Esophagus muscularis mucosa (tissue), 4 donors: ENCODE results near the gene SUMO1. TPM values are rescaled to one million over a fixed set of nuclear protein-coding genes. Genes with fewer than 3 reads are reported as not detected.

ENCODE experiments used
- DNase-seq: peaks from one replicate; pipeline ENCODE4 v3.0.0-alpha.2; 2017; ENCODE audit errors: extremely low spot score
- H3K27ac ChIP-seq, 4 donors: fragments of 200-600 bp; sonication (generic); replicated peaks in 1 of 4; 1 replicate in 3 of 4; 2 replicates in 1 of 4; pipeline ENCODE4 v1.5.1; 2016 to 2019; ENCODE audit warnings: mild to moderate bottlenecking in 1 of 4
- H3K27me3 ChIP-seq, 4 donors: fragments of 200-600 bp; sonication (generic); one replicate each; pipeline versions ENCODE4 v1.5.1 to v1.6.0; 2016 to 2019
- H3K36me3 ChIP-seq, 4 donors: fragments of 200-600 bp; sonication (generic); one replicate each; pipeline ENCODE4 v1.5.1; 2016 to 2019
- H3K4me1 ChIP-seq, 4 donors: fragments of 200-600 bp; sonication (generic); one replicate each; pipeline ENCODE4 v1.5.1; 2016 to 2019
- H3K4me3 ChIP-seq, 4 donors: fragments of 200-600 bp; sonication (generic); 1 replicate in 2 of 4; 2 replicates in 2 of 4; pipeline ENCODE4 v1.5.1; 2016 to 2019; ENCODE audit warnings: mild to moderate bottlenecking in 4 of 4, moderate library complexity in 1 of 4
- H3K9me3 ChIP-seq, 4 donors: fragments of 200-600 bp; sonication (generic); 1 replicate in 3 of 4; 2 replicates in 1 of 4; pipeline ENCODE4 v1.5.1; 2016 to 2019
- EP300 ChIP-seq: sonication (generic); formaldehyde crosslinking; IDR thresholded peaks from one replicate; pipeline ENCODE4 v1.6.1; 2017; ENCODE audit warnings: antibody characterized with exemption
- POLR2A ChIP-seq: fragments of 450-650 bp; IDR thresholded peaks from one replicate; pipeline ENCODE4 v1.6.1; 2017; ENCODE audit warnings: antibody characterized with exemption, moderate library complexity, mild to moderate bottlenecking, low read depth
- POLR2AphosphoS5 ChIP-seq, 2 donors: sonication (generic); formaldehyde crosslinking; IDR thresholded peaks; one replicate each; pipeline ENCODE4 v1.6.1; 2017; ENCODE audit warnings: antibody characterized with exemption in 2 of 2
- WGBS: methylation state at CpG from one replicate; pipeline ENCODE4 v1.1.5; 2018; 5-methylcytosine and 5-hydroxymethylcytosine counted together
- intact Hi-C: fragments of 100-400 bp; cut with DNase I; formaldehyde crosslinking; loops from one replicate; pipeline ENCODE4 v1.15.1; 2023
- total RNA-seq, 4 donors: library from RNA; depleted of rRNA; stranded (reverse); fragments of >200 nt; gene quantifications; one replicate each; pipeline versions ENCODE4 v1.1.0 to v1.2.1, GENCODE V29; 2016
- TF ChIP-seq, protein P1 (sequence below), 3 experiments: fragments of 200-600 bp in 2 of 3; fragments of 450-650 bp in 1 of 3; sonication (generic) in 2 of 3; IDR thresholded peaks; one replicate each; pipeline ENCODE4 v1.5.1; 2017 to 2019; ENCODE audit warnings: antibody characterized with exemption in 3 of 3, mild to moderate bottlenecking in 2 of 3, moderate library complexity in 1 of 3

Gene SUMO1
- total RNA-seq, 4 donors from 2014 or later: 54.6 to 85.6 (median 74.3) TPM

DNA sequence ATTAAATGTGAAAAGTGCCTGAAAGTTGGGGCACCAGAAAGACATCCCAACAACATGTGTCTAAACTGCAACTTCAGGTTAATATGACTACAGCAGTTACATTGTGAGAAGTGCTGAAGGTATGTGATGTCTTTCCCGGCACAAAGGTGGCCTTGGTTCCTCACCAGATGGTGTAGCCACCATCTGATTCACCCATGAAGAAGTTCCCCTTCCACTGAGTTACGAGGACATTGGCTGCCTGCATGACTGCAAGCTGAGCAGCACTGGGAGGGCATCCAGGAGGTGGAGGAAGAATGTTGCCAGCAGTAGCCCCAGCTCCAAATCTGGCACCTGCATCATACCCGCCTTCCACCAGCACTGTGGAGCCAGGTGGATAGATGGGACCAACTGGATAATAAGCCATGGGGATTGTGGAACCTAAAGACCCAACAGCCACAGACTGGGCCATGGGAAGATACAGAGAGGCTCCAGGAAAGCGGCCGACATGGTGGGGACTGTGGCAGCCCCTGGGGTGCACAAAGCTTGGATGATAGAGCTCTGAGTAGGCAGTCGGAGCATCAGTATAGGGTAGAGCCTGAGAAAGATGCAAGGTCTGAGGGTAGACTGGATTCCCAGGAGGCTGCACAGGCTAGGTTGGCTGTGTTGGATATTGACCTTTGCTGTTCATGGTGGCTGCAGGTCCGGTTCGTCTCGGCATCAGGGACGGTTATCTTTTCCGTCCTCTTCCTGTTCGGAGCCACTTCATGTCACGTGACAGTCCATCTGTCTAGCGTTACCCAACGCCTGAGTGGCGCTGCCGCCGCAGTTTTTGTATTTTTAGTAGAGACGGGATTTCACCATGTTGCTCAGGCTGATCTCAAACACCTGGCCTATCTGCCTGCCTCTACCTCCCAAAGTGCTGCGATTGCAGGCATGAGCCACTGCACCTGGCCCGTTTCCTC lies 36.9 kb downstream of the SUMO1 start:
- H3K27ac ChIP-seq: no peak overlapping the region
- WGBS: 87% methylated on average over 21 of the region's 21 CpGs
- no peak for DNase-seq
- no peak overlapping the region for H3K4me3 ChIP-seq
- no peaks in the 10 kb centered on the region for H3K4me1 ChIP-seq
- peaks cover 0 to 36% (median 11%) of the 10 kb centered on the region in 4 donors for H3K36me3 ChIP-seq
- no peaks in the 10 kb centered on the region for H3K9me3 ChIP-seq
- no peak for TF ChIP-seq POLR2AphosphoS5 (IDR thresholded peaks at IDR 0.05)
- TF ChIP-seq POLR2A: no peak
- TF ChIP-seq EP300: no peak
- TF ChIP-seq, protein P1, sequence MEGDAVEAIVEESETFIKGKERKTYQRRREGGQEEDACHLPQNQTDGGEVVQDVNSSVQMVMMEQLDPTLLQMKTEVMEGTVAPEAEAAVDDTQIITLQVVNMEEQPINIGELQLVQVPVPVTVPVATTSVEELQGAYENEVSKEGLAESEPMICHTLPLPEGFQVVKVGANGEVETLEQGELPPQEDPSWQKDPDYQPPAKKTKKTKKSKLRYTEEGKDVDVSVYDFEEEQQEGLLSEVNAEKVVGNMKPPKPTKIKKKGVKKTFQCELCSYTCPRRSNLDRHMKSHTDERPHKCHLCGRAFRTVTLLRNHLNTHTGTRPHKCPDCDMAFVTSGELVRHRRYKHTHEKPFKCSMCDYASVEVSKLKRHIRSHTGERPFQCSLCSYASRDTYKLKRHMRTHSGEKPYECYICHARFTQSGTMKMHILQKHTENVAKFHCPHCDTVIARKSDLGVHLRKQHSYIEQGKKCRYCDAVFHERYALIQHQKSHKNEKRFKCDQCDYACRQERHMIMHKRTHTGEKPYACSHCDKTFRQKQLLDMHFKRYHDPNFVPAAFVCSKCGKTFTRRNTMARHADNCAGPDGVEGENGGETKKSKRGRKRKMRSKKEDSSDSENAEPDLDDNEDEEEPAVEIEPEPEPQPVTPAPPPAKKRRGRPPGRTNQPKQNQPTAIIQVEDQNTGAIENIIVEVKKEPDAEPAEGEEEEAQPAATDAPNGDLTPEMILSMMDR (IDR thresholded peaks at IDR 0.05): no peak
- H3K27me3 ChIP-seq: no peaks in the 10 kb centered on the region
- intact Hi-C loops: no loop called here

DNA sequence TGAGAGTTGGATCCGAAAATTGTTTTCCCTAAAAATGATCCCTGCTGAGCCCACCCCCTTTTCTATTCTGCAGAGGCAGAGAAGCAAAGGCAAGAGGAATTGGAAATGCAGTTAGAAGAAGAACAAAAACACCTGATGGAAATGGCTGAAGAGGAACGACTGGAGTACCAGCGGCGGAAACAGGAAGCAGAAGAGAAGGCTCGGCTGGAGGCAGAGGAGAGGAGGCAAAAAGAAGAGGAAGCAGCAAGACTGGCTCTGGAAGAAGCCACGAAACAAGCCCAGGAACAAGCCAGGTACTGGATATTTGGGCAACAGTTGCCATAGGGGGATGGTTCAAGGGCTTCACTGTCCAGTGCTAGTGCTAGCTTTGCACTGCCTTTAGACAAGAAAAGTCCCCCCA lies 41.7 kb downstream of the SUMO1 start:
- Histone ChIP-seq H3K27ac (no peak overlapping the region), H3K36me3 (peaks cover 0 to 8% (median 0%) of the 10 kb centered on the region in 4 donors), H3K4me1 (no peaks in the 10 kb centered on the region), H3K27me3 (no peaks in the 10 kb centered on the region), H3K4me3 (no peak overlapping the region), H3K9me3 (no peaks in the 10 kb centered on the region)
- no peak for TF ChIP-seq POLR2A
- TF ChIP-seq POLR2AphosphoS5 (IDR thresholded peaks at IDR 0.05): no peak
- TF ChIP-seq EP300: no peak
- TF ChIP-seq, protein P1 (IDR thresholded peaks at IDR 0.05): no peak
- WGBS: 80% methylated on average over 6 of the region's 6 CpGs
- intact Hi-C loops: no loop called here
- peak; percentile 8 for DNase-seq

DNA sequence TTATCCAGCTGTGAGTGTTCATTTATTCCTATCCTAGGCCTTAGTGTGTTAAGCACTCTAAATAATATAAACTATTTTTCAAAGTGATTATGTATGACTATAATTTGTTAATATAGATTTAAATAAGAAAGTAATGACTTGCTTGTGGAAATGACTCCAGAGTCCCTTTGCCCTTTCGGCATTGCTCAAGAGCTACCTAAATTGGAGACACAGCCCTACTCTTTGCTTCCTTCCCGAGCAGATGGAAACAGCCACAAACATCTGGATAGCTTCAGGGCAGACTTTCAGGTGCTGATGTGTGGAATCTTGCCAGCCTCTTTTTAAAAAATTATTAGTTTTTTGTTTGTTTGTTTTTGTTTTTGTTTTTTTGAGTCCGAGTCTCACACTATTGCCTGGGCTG lies 44.0 kb downstream of the SUMO1 start:
- Histone ChIP-seq H3K27ac (no peak overlapping the region), H3K27me3 (no peaks in the 10 kb centered on the region), H3K4me1 (no peaks in the 10 kb centered on the region), H3K4me3 (no peak overlapping the region), H3K36me3 (no peaks in the 10 kb centered on the region), H3K9me3 (no peaks in the 10 kb centered on the region)
- DNase-seq: peak; percentile 29
- 79% methylated on average over 3 of the region's 3 CpGs for WGBS
- TF ChIP-seq POLR2A: no peak
- TF ChIP-seq, protein P1 (IDR thresholded peaks at IDR 0.05): no peak
- no peak for TF ChIP-seq POLR2AphosphoS5 (IDR thresholded peaks at IDR 0.05)
- no peak for TF ChIP-seq EP300
- intact Hi-C loops: no loop called here

DNA sequence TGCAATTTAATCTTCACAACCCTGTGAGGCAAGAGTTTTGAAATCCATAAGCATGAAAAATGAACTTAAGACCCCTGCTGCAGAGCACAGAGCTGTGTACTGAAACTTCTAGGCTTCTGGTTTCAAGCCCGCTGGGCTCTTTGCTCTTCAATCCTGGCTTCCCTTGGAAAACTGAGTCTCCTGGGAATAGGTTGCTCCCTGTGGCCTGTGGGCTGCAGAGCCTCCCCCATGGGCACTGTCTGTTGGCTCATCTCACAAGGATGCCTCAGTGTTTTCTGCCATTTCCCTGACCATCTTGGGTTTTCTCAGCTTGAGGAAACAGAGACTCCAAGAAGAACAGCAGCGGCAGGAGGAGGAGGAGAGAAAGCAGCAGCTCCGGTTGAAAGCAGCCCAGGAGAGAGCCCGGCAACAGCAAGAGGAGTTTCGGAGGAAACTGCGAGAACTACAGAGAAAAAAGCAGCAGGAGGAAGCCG lies 44.5 kb downstream of the SUMO1 start:
- intact Hi-C loops: no loop called here
- peak; percentile 60 for DNase-seq
- no peak overlapping the region for H3K27ac ChIP-seq
- WGBS: 75% methylated on average over 7 of the region's 7 CpGs
- no peaks in the 10 kb centered on the region for H3K27me3 ChIP-seq
- TF ChIP-seq POLR2AphosphoS5 (IDR thresholded peaks at IDR 0.05) (no peak), POLR2A (no peak), EP300 (no peak)
- TF ChIP-seq, protein P1 (IDR thresholded peaks at IDR 0.05): no peak
- no peak overlapping the region for H3K4me3 ChIP-seq
- no peaks in the 10 kb centered on the region for H3K4me1 ChIP-seq
- no peaks in the 10 kb centered on the region for H3K9me3 ChIP-seq
- no peaks in the 10 kb centered on the region for H3K36me3 ChIP-seq
